Fibroblast of mammary gland (primary cell): Measurements from ENCODE around the gene LHFPL4.
"Not testable (repeated sequence)": the region's sequence is repeated elsewhere in the genome, so short reads cannot be mapped to it uniquely, and the experiment has no call there.

Experiments
- DNase-seq: peaks from one replicate; pipeline ENCODE4 v3.0.0-alpha.2; 2010; ENCODE audit warnings: low read depth
- H3K4me3 ChIP-seq: 2 replicates; pipeline ENCODE4 v1.5.1; 2011; ENCODE audit warnings: low read depth, mild to moderate bottlenecking, low read length, moderate library complexity; ENCODE audit not compliant: control insufficient read depth
- CTCF ChIP-seq: conservative IDR thresholded peaks from 2 replicates; pipeline ENCODE4 v1.5.1; 2011; ENCODE audit warnings: low read depth, low read length, inconsistent platforms; ENCODE audit not compliant: control insufficient read depth, insufficient read depth

The LHFPL4 gene

GRCh38 chr3:9563851-9564250 lies 10.2 kb upstream of the LHFPL4 start:
- DNase-seq = no peak
- no peak for TF ChIP-seq CTCF
- no peak overlapping the region for H3K4me3 ChIP-seq

- DNase-seq = not testable (repeated sequence)
These were observed 6.4 kb upstream of the LHFPL4 start for GRCh38 chr3:9560056-9560455.

GRCh38 chr3:9553948-9554513 lies 409 bp upstream of the LHFPL4 start:
- no peak for TF ChIP-seq CTCF
- DNase-seq = no peak

More at GRCh38 chr3:9560056-9560455, 6.4 kb upstream of the LHFPL4 start:
- H3K4me3 ChIP-seq = not testable (repeated sequence)

GRCh38 chr3:9552252-9552999 lies 1.2 kb downstream of the LHFPL4 start:
- DNase-seq = peak; percentile 45
- no peak overlapping the region for H3K4me3 ChIP-seq
- TF ChIP-seq CTCF = no peak

More at GRCh38 chr3:9553948-9554513, 409 bp upstream of the LHFPL4 start:
- H3K4me3 ChIP-seq = no peak overlapping the region

GRCh38 chr3:9550999-9551398 lies 2.6 kb downstream of the LHFPL4 start:
- TF ChIP-seq CTCF = no peak
- H3K4me3 ChIP-seq = no peak overlapping the region
- no peak for DNase-seq

GRCh38 chr3:9549600-9549999 lies 4.0 kb downstream of the LHFPL4 start:
- DNase-seq = no peak
- no peak for TF ChIP-seq CTCF
- H3K4me3 ChIP-seq = no peak overlapping the region

- no peak overlapping the region for H3K4me3 ChIP-seq
- no peak for DNase-seq
- TF ChIP-seq CTCF = no peak
These were observed 4.6 kb downstream of the LHFPL4 start for GRCh38 chr3:9548991-9549390.
